Measurements from ENCODE around the gene SLC19A1.
"Not testable (repeated sequence)": the region's sequence is repeated elsewhere in the genome, so short reads cannot be mapped to it uniquely, and the experiment has no call there.

The SLC19A1 gene

GRCh38 chr21:45531393-45532215, 10.6 kb downstream of the SLC19A1 start:
- DNase-seq = peak; percentile 9

DNA sequence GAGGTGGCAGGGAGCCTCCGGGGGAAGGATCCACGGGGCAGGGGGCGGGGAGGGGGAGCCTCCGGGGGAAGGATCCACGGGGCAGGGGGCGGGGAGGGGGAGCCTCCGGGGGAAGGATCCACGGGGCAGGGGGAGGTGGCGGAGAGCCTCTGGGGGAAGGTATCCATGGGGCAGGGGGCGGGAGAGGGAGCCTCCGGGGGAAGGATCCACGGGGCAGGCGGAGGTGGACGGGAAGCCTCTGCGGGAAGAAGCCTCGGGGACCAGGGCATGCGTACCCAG, 11.2 kb downstream of the SLC19A1 start:
- not testable (repeated sequence) for DNase-seq

DNA sequence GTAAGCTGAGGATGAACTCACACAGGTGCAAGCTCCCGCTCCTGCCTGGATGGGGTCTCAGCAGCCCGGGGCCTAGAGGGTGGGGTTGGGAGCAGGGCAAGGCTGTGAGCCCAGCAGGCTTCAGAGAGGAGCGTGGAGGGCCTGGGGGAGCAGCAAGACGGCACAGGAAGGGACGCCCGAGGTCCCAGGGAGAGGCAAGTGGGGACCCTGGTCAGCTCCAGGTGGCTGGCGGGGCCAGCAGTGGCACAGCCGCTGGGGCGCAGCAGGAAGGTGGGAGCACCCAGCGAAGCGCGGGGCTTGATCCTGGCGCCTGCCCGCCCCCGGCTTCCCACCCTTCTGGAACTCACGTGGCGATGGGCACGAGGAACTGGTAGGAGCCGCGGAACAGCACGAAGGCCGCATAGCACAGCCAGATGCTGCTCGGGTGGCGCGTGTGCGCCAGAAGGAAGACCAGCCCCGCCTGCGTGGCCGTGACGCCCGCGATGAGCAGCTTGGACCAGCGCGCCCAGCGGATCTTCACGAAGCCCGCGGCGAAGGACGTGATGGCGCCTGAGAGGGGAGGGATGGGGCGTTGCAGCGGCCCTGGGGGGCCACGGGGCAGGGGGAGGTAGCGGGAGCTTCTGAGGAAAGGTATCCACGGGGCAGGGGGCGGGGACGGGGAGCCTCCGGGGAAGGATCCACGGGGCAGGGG, 11.7 kb downstream of the SLC19A1 start:
- DNase-seq = no peak

DNA sequence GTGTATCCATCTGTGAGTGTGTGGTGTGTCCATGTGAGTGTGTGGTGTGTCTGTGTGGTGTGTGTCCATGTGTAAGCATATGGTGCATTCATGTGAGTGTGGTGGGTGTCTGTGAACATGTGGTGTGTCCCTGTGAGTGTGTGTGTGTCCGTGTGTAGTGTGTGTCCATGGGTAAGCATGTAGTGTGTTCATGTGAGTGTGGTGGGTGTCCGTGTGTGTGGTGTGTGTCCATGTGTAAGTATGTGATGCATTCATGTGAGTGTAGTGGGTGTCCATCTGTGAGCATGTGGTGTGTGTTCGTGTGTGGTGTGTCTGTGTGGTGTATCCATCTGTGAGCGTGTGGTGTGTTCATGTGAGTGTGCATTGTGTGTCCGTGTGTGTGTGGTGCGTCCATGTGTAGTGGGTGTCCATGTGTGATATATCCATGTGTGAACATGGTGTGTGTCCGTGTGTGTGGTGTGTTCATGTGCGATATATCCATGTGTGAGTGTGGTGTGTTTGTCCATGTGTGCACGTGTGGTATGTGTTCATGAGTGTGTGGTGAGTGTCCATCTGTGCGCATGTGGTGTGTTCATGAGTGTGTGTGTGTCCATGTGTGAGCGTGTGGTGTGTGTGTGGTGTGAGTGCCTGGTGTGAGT, 12.3 kb downstream of the SLC19A1 start:
- no peak for DNase-seq

DNA sequence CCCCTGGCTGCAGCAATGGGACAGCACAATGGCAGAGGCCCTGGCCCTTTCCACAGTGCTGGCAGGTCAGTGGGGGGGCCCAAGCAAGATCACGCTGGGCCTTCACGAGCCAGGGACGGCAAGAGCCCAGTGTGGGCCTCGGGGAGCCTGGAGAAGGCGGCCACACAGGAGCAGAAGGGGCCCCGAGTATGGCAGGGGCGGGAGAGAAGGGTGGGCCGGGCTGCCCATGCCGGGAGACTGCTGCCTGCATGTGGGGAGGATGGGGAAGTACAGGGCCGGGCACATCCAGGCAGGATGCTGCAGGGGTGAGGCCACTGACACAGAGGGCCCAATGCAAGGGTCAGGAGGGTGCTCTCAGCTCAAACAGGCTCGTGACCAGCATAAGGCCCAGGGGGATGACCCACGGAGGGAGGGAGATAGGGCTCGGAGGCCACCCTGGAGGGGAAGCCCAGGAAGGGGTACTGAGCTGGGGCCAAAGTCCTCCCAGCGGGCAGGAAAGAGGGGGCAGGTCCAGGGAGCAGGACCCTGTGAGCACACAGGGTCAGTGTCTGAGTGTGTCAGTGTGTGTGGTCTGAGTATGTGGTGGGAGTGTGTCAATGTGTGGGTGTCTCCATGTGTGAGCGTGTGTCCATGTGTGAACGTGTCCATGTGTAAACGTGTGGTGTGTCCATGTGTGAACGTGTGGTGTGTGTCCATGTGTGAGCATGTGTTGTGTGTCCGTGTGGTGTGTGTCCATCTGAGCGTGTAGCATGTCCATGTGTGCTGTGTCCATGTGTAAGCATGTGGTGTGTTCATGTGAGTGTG, 13.1 kb downstream of the SLC19A1 start:
- DNase-seq = no peak

DNA sequence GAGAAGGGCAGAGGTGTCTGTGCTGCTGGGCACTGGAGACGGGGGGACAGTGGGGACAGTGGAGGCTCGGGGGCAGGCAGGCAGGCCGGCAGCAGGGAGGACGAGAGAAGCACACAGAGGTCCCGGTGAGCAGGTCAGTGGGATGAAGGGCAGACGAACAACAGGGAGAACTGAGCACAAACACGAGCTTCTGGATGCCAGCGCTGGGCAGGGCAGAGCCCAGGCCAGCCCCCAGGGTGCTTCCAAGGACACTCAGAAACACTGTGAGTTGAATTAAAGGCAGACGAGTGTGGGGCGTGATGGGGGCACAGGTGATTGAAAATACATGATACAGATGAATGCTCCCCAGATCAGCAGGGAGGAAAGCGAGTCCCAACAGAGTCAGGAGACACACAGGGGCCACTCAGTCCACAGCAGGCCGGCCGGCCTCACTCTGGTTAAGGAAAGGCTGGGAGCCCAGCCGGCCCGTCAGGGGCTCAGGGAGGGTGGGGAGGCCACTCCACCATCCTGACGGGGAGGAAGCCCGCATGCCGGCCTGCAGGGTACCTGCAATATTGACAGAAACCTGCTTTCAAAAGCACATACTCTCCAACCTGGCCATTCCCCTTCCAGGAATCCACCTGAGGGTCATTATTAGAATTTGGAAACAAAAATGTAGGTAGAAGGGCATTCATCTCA, 14.1 kb downstream of the SLC19A1 start:
- peak; percentile 1 for DNase-seq

DNA sequence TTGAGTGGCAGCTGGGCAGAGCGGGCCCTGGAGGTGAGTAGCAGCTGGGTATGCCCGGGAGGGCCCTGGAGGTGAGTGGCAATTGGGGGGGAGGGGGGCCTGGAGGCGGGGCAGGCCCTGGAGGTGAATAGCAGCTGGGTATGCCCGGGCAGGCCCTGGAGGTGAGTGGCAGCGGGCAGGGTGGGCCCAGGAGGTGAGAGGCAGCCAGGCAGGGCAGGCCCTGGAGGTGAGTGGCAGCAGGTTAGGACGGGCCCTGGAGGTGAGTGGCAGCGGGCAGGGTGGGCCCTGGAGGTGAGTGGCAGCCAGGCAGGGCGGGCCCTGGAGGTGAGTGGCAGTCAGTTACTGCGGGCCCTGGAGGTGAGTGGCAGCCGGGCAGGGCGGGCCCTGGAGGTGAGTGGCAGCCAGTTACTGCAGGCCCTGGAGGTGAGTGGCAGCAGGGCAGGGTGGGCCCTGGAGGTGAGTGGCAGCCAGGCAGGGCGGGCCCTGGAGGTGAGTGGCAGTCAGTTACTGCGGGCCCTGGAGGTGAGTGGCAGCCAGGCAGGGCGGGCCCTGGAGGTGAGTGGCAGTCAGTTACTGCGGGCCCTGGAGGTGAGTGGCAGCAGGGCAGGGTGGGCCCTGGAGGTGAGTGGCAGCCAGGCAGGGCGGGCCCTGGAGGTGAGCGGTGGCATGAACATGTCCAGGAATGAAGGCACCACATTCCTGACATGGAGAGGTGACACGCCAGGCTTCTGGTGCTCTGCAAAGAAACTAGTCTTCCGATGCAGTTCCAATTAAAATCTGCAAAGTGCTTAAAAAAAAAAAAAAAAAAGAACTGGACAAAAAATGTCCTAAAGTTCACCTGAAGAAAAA, 14.9 kb downstream of the SLC19A1 start:
- peak; percentile 7 for DNase-seq

DNA sequence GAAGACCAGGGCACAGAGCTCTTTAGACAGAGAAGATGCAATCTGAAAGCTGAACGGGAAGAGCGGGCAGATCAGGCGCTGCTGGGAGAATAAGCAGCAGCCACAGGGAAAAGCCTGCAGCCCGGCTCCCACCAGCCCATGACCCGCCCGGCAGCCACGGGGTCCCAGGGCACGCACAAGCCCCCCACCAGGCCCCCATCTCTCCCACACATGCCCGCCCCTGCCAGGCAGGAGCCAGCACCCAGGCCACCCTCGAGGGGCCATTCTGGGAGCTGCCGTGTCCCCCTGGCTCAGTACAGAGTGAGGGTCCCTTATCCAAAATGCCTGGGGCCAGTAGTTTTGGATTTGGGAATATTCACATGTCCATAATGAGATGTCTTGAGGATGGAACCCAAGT, 16.3 kb downstream of the SLC19A1 start:
- DNase-seq = peak; percentile 5

DNA sequence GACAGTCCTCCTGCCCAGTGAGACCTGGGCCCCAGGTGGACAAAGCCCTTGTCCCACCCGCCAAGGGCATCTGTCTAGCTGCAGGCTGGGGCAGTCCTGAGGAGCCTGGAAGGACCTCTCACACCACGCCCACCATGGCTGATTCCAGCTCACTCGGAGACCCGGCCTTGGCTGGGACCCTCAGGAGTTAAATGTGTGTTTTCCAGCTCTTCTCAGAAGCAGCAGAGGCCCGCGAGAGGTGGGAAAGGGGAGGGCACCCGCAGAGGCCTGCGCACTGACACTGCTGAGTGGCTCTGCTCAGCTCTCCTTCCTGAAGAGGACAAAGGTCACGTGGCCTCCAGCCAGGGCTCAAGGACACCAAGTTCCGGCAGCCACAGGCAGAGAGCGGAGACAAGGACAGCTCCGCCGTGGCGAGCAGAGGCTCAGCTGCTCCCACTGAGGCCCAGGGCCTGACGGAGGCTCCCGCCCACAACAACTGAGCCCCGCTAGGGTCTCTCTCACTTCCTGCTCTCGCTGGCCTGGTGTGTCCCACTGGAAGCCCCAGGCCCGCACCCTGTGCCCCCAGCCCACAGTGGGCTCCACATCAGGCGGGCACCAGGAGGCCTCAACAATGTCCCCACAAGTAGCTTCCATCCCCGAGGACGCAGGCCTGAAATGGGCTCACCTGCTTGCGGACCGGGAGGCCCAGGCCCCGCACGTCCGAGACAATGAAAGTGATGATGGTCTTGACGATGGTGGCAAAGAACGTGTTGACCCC, 16.9 kb downstream of the SLC19A1 start:
- DNase-seq = peak; percentile 0

DNA sequence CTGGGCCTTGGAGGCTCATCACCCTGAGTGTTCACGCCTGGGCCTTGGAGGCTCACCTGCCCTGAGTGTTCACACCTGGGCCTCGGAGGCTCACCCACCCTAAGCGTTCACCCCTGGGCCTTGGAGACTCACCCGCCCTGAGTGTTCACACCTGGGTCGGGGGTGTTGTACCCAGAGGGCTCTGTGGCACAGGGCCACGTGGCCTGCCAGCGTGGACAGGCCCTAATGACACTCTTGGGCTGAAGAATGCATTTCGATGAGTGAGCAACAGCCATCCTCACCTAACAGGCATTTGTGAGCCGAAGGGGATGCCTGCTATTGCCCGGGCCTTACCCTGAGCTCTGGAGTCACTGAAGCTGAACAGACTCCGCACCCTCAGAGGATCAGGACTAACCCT, 17.5 kb downstream of the SLC19A1 start:
- DNase-seq = no peak

DNA sequence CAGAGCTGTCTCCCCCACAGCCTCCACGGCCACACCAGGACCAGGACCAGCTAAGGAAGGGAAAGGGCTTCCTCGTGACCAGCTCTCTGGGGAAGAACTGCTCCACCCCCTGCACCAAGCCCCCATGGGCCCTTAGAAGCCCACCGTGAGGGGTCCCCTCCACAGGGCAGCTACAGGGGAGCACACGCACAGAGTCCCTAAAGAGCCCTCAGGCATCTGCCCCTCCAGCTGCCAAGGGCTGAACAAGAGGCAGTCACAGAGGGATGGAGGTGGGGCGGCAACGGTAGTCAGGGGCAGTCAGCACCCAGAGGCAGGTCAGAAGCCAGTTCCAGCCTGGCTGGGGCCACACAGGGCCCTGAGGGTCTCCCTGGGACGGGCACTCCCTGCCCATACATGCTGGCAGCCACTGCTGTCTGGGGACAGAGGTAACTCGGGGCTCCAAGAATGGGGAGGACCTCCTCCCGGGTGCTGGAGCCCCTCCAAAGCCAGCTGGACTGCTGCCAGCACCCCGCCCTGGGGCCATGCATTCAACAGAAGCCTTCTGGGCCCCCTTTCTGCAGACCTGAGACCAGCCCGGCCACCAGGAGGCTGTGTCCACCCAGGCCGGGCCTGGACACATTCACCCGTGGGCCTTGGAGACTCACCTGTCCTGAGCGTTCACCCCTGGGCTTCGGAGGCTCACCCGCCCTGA, 18.7 kb downstream of the SLC19A1 start:
- peak; percentile 10 for DNase-seq

DNA sequence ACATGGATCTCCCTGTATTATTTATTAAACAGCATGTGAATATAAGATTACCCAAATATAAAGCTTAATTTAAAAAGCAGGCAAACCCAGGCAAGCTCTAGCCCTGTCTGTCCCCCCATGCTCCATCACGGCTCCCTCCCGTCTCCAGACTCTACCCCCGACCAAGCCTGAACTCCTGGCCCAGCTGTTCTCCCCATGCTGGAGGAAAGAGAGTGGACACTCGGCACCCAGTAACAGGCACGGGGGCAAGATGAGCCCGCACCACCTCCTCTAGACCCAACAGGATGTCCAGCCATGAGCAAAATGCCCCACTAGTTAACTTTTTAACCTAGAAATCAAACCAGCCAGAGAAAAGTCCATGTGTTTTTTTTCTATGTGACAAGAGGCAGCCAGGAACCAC, 19.3 kb downstream of the SLC19A1 start:
- peak; percentile 5 for DNase-seq

GRCh38 chr21:45522381-45522780, 19.9 kb downstream of the SLC19A1 start:
- DNase-seq = no peak

DNA sequence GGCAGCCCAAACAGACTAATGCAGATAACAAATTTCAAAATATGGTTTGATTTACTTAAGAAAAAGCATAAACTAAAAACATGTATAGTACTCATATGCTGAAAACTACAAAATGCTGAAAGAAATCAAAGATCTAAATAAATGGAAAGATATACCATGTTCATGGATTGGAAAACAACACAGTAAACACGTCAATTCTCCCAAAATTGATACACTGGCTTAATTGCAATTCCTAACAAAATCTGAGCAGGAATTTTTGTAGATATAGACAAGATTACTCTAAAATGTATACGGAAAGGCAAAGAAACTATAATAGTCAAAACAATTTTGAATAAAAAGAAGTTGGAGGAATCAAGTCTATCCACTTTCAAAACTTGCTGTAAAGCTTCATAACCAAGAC, 21.0 kb downstream of the SLC19A1 start:
- DNase-seq = no peak

DNA sequence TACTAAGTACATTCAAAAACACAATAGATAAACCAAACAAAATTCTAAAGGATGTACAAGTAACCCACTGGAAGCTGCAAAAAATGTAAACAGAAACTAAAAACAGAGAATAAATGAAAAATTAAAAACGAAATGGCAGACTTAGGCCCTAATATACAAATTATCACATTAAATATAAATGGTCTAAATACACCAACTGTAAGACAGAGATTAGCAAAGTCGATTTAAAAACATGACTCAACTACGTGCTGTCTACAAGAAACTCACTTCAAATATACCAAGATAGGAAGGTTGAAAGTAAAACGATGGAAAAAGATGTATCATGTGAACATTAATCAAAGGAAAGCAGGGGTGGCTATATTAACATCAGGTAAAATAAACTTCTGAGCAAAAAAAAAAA, 23.1 kb downstream of the SLC19A1 start:
- no peak for DNase-seq

DNA sequence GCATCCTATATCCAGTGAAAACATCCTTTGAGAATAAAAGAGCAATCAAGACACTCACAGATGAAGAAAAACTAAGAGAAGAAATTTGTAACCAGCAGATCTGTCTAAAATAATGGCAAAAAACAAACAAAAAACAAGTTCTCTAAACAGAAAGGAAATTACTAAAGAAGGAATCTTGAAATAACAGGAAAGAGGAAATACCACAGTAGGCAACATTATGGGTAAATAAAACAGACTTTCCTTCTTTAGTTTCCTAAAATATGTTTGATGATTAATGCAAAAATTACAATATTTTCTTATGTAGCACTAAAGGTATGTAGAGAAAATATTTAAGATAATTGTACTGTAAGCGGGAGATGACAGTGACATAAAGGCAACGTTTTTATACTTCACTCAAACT, 23.5 kb downstream of the SLC19A1 start:
- DNase-seq = no peak

- DNase-seq = no peak
These were observed 24.8 kb downstream of the SLC19A1 start for GRCh38 chr21:45517249-45518065.

GRCh38 chr21:45516671-45517151, 25.5 kb downstream of the SLC19A1 start:
- DNase-seq = no peak

DNA sequence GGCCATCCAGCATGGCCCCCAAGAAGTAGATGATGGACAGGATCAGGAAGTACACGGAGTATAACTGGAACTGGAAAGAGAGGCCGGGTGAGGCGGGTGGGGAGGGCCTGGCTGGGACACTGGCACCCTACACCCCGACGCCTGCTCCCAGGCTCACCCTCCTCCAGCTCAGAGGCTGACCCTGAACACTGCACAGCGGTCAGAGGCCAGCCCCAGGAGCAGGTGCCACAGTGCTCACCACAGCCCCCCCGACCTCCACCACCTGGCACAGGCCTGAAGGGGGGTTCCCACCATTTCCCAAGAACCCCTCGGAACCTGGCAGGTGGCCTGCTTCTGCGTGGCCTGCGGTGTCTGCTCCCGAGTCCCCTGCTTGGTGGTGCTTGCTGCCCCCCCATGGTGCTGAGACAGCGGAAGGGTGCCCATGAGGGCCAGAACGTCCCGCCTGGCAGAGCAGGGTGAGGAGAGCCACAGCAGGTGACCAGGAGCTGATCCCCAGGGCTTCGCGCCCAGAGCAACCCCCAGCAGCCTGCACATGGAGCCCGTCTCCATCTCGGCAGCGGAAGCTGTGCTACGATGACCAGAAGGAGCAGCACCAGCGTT, 26.1 kb downstream of the SLC19A1 start:
- no peak for DNase-seq

Measured in activated naive CD4-positive, alpha-beta T cell treated with anti-CD3 and anti-CD28 coated beads, Interleukin-2, amount 50 U/mL, for 16 hours (primary cell).